Testis (tissue), 3 donors: ENCODE data around the gene MT1X. TPM values are rescaled to one million over a fixed set of nuclear protein-coding genes. Genes with fewer than 3 reads are reported as not detected.

Source experiments
- DNase-seq: peaks from one replicate; pipeline ENCODE4 v3.0.0-alpha.2; 2019
- H3K27ac ChIP-seq, 2 donors: fragments of 200-600 bp; sonication (generic); one replicate each; pipeline ENCODE4 v1.5.1; 2019
- H3K27me3 ChIP-seq: fragments of 200-600 bp; sonication (generic); one replicate; pipeline ENCODE4 v1.5.1; 2019
- H3K36me3 ChIP-seq: fragments of 200-600 bp; sonication (generic); one replicate; pipeline ENCODE4 v1.5.1; 2017; ENCODE audit warnings: low read depth; ENCODE audit errors: missing control alignments
- H3K4me1 ChIP-seq: fragments of 200-600 bp; sonication (generic); one replicate; pipeline ENCODE4 v1.5.1; 2019
- H3K4me3 ChIP-seq, 2 donors: fragments of 200-600 bp; sonication (generic); one replicate each; pipeline ENCODE4 v1.5.1; 2017 to 2019
- H3K9me3 ChIP-seq: fragments of 200-600 bp; sonication (generic); one replicate; pipeline ENCODE4 v1.5.1; 2017
- CTCF ChIP-seq, 3 experiments: fragments of 450-650 bp in 2 of 3; fragments of 200-600 bp in 1 of 3; sonication (generic) in 1 of 3; IDR thresholded peaks; one replicate each; pipeline ENCODE4 v1.5.1; 2016 to 2019; ENCODE audit warnings: antibody characterized with exemption in 3 of 3, mild to moderate bottlenecking in 2 of 3, moderate library complexity in 1 of 3
- POLR2A ChIP-seq: fragments of 450-650 bp; IDR thresholded peaks from one replicate; pipeline ENCODE4 v1.6.1; 2017; ENCODE audit warnings: antibody characterized with exemption, mild to moderate bottlenecking, moderate library complexity
- WGBS, 2 donors: methylation state at CpG; one replicate each; pipeline ENCODE4 v1.1.5; 2018; 5-methylcytosine and 5-hydroxymethylcytosine counted together
- intact Hi-C: fragments of 100-400 bp; cut with DNase I; formaldehyde crosslinking; loops from one replicate; pipeline ENCODE4 v1.15.1; 2023; ENCODE audit warnings: low total_unique reads
- polyA plus RNA-seq: library from polyadenylated mRNA; stranded (reverse); fragments of 350-450 nt; fragmentation: Illumina TruSeq; extraction: RNeasy Lipid Tissue Mini Kit (QIAGEN cat#74804); gene quantifications from one replicate; pipeline ENCODE4 v1.2.3, GENCODE V29; 2014; ENCODE audit warnings: low read depth, low replicate concordance; ENCODE audit not compliant: insufficient read depth
- total RNA-seq, 2 donors: library from RNA; depleted of rRNA; stranded (reverse); fragments of >200 nt; gene quantifications; one replicate each; pipeline ENCODE4 v1.2.3, GENCODE V29; 2016

MT1X gene
- total and polyA plus RNA-seq, 3 donors from 2014 or later: 51.7 to 180 (median 77.0) TPM

GRCh38 chr16:56640076-56640475 lies 42.2 kb upstream of the MT1X start:
- WGBS, 2 donors: 91 to 95% methylated on average over 1 of the region's 1 CpG
- Histone ChIP-seq H3K27me3 (no peaks in the 10 kb centered on the region), H3K4me3 (no peak overlapping the region), H3K4me1 (peaks cover 19% of the 10 kb centered on the region), H3K9me3 (no peaks in the 10 kb centered on the region), H3K36me3 (no peaks in the 10 kb centered on the region), H3K27ac (no peak overlapping the region)
- intact Hi-C loops: no loop called here
- TF ChIP-seq POLR2A: no peak
- TF ChIP-seq CTCF (IDR thresholded peaks at IDR 0.05): no peak
- no peak for DNase-seq

GRCh38 chr16:56641166-56641565 lies 41.1 kb upstream of the MT1X start:
- intact Hi-C loops: no loop called here
- H3K36me3 ChIP-seq: no peaks in the 10 kb centered on the region
- no peaks in the 10 kb centered on the region for H3K9me3 ChIP-seq
- H3K27me3 ChIP-seq: no peaks in the 10 kb centered on the region
- TF ChIP-seq POLR2A (no peak), CTCF (IDR thresholded peaks at IDR 0.05) (no peak)
- WGBS, 2 donors: 92 to 96% methylated on average over 2 of the region's 2 CpGs
- DNase-seq: no peak
- H3K27ac ChIP-seq: no peak overlapping the region
- H3K4me1 ChIP-seq: peaks cover 19% of the 10 kb centered on the region
- H3K4me3 ChIP-seq: no peak overlapping the region

- intact Hi-C loops: no loop called here
- peaks cover 17% of the 10 kb centered on the region for H3K4me1 ChIP-seq
- 5 to 7% methylated on average over 25 to 37 of the region's 42 CpGs for WGBS, 2 donors
- TF ChIP-seq CTCF (IDR thresholded peaks at IDR 0.05): no peak
- no peak for TF ChIP-seq POLR2A
- H3K36me3 ChIP-seq: no peaks in the 10 kb centered on the region
- peak; percentile 67 for DNase-seq
- no peaks in the 10 kb centered on the region for H3K9me3 ChIP-seq
- no peak overlapping the region for H3K27ac ChIP-seq
- no peaks in the 10 kb centered on the region for H3K27me3 ChIP-seq
- peak overlapping the region in 1 of 2 donors; percentile 21 for H3K4me3 ChIP-seq
Observed at GRCh38 chr16:56643080-56643778, 39.0 kb upstream of the MT1X start.

GRCh38 chr16:56643833-56644232 lies 38.4 kb upstream of the MT1X start:
- 45 to 52% methylated on average over 5 of the region's 5 CpGs for WGBS, 2 donors
- intact Hi-C loops: no loop called here
- DNase-seq: no peak

More at GRCh38 chr16:56643833-56644232, 38.4 kb upstream of the MT1X start:
- TF ChIP-seq POLR2A (no peak), CTCF (IDR thresholded peaks at IDR 0.05) (no peak)
- Histone ChIP-seq H3K4me1 (peaks cover 11% of the 10 kb centered on the region), H3K4me3 (no peak overlapping the region), H3K27me3 (no peaks in the 10 kb centered on the region), H3K9me3 (no peaks in the 10 kb centered on the region), H3K36me3 (no peaks in the 10 kb centered on the region), H3K27ac (no peak overlapping the region)
